Measurements from ENCODE around the gene CCDC74A. TPM values are rescaled to one million over a fixed set of nuclear protein-coding genes. Genes with fewer than 3 reads are reported as not detected.
"Not testable (repeated sequence)": the region's sequence is repeated elsewhere in the genome, so short reads cannot be mapped to it uniquely, and the experiment has no call there.

CCDC74A gene
- total and polyA plus RNA-seq, 4 donors, result 8.1 to 15.1 (median 11.4) TPM

DNA sequence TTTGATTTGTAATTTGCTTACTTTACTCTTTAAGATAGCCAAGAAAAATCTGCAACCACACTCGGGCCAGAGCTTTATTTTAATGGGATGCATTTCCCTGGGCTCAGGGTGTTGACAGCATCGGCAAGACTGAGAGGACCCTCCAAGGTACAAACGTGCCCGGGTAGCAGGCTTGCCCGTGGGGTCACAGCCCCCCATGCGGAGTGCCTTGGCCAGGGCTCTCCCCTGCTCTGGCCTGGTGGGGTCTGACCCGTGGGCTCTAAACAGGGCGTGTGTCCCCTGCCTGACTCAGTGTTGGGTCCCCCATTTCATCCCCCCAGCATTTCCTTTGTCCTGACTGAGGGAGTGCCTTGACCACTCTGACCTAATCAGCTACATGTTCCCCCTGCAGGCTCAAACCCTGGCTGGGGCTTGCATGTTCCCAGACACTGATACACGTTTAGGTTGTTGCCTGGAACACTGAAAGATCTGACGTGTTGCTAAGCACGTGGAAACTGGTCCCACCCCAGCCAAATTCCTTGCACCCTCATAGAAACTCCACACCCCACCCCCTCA, 42.7 kb upstream of the CCDC74A start:
- not testable (repeated sequence) for H3K27me3 ChIP-seq (ENCODE audit: control insufficient read depth in 3 of 3, insufficient read depth in 3 of 3, low read length in 2 of 3); H3K4me3 ChIP-seq; H3K4me1 ChIP-seq (ENCODE audit: control insufficient read depth in 5 of 5, insufficient read depth in 5 of 5, low read length in 5 of 5); H3K36me3 ChIP-seq (ENCODE audit: control insufficient read depth in 4 of 4, insufficient read depth in 4 of 4, low read length in 4 of 4); H3K9ac ChIP-seq (ENCODE audit: insufficient read depth in 1 of 2, low read length in 2 of 2); H3K27ac ChIP-seq (ENCODE audit: low read depth in 1 of 2, low read length in 1 of 2); ATAC-seq (ENCODE audit: insufficient read depth, low FRiP score); H3K9me3 ChIP-seq (ENCODE audit: control insufficient read depth in 4 of 4, insufficient read depth in 3 of 4, low read length in 3 of 4); DNase-seq
- WGBS, 2 donors, result 87 to 95% methylated on average over 11 of the region's 11 CpGs

- not testable (repeated sequence) for H3K9me3 ChIP-seq (ENCODE audit: control insufficient read depth in 4 of 4, insufficient read depth in 3 of 4, low read length in 3 of 4); H3K36me3 ChIP-seq (ENCODE audit: control insufficient read depth in 4 of 4, insufficient read depth in 4 of 4, low read length in 4 of 4); H3K27me3 ChIP-seq (ENCODE audit: control insufficient read depth in 3 of 3, insufficient read depth in 3 of 3, low read length in 2 of 3); H3K27ac ChIP-seq (ENCODE audit: low read depth in 1 of 2, low read length in 1 of 2); DNase-seq; ATAC-seq (ENCODE audit: insufficient read depth, low FRiP score); H3K9ac ChIP-seq (ENCODE audit: insufficient read depth in 1 of 2, low read length in 2 of 2); H3K4me1 ChIP-seq (ENCODE audit: control insufficient read depth in 5 of 5, insufficient read depth in 5 of 5, low read length in 5 of 5); H3K4me3 ChIP-seq
- 87 to 89% methylated on average over 14 of the region's 14 CpGs for WGBS, 2 donors
These were observed 41.3 kb upstream of the CCDC74A start for GRCh38 chr2:131486201-131486902.

- peaks cover 0 to 7% (median 0%) of the 10 kb centered on the region in 5 donors for H3K4me1 ChIP-seq (ENCODE audit: control insufficient read depth in 5 of 5, insufficient read depth in 5 of 5, low read length in 5 of 5)
- no peaks in the 10 kb centered on the region for H3K9me3 ChIP-seq (ENCODE audit: control insufficient read depth in 4 of 4, insufficient read depth in 3 of 4, low read length in 3 of 4)
- no peak overlapping the region for H3K4me3 ChIP-seq
- no peak for DNase-seq
- H3K27me3 ChIP-seq (ENCODE audit: control insufficient read depth in 3 of 3, insufficient read depth in 3 of 3, low read length in 2 of 3), result no peaks in the 10 kb centered on the region
- no peak overlapping the region for H3K9ac ChIP-seq (ENCODE audit: insufficient read depth in 1 of 2, low read length in 2 of 2)
- H3K27ac ChIP-seq (ENCODE audit: low read depth in 1 of 2, low read length in 1 of 2), result peak overlapping the region in 1 of 2 donors; percentile 62
- H3K36me3 ChIP-seq (ENCODE audit: control insufficient read depth in 4 of 4, insufficient read depth in 4 of 4, low read length in 4 of 4), result peaks cover 0 to 2% (median 0%) of the 10 kb centered on the region in 4 donors
- no peak for ATAC-seq (ENCODE audit: insufficient read depth, low FRiP score)
- TF ChIP-seq, protein P1, sequence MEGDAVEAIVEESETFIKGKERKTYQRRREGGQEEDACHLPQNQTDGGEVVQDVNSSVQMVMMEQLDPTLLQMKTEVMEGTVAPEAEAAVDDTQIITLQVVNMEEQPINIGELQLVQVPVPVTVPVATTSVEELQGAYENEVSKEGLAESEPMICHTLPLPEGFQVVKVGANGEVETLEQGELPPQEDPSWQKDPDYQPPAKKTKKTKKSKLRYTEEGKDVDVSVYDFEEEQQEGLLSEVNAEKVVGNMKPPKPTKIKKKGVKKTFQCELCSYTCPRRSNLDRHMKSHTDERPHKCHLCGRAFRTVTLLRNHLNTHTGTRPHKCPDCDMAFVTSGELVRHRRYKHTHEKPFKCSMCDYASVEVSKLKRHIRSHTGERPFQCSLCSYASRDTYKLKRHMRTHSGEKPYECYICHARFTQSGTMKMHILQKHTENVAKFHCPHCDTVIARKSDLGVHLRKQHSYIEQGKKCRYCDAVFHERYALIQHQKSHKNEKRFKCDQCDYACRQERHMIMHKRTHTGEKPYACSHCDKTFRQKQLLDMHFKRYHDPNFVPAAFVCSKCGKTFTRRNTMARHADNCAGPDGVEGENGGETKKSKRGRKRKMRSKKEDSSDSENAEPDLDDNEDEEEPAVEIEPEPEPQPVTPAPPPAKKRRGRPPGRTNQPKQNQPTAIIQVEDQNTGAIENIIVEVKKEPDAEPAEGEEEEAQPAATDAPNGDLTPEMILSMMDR (IDR thresholded peaks at IDR 0.05; ENCODE audit: control extremely low read depth, extremely low read depth), result no peak
- WGBS, 2 donors, result 74 to 83% methylated on average over 14 of the region's 14 CpGs
These were observed 39.1 kb upstream of the CCDC74A start for GRCh38 chr2:131488306-131489205.

DNA sequence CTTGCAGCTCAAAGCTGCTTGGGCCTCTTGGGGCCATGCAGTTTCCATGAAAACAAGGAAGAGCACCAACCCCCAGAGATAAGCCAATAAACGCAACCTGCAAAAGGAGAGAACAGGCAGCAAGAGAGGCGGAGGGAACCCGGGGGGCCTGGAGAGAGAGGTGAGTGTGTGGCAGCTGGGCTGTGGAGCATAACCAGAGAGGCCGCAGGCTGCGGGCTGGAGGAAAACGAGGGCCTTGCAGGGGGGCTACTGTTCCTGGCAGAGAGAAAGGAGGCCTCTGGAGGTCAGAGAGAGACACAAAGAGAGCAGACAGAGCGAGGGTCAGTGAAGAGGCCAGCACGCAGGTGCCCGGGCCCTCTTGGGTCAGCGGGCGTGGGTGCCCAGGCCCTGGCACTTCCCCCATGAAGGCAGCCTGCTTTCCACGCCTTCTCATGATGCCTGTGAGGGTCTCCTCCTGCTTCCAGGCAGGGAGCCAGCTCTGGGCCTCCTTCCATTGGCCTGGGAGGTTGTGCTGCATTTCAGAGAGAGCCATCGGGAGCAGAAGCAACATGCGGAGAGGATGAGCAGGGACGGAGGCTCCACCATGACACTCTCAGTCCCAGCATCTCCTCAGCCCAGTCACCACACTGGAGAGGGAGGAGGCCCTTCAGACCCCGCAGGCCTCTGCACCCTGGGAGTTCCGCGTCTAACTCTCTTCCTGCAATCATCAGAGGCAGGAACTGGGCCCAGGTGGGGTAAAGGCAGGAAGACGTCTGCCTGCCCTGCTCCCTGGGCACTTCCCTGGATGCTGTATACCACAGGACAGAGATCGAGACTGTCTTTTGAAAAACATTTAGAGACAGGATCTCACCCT, 36.8 kb upstream of the CCDC74A start:
- peak; percentile 24 to 40 (median 25) for DNase-seq
- H3K27me3 ChIP-seq (ENCODE audit: control insufficient read depth in 3 of 3, insufficient read depth in 3 of 3, low read length in 2 of 3); H3K9ac ChIP-seq (ENCODE audit: insufficient read depth in 1 of 2, low read length in 2 of 2); H3K36me3 ChIP-seq (ENCODE audit: control insufficient read depth in 4 of 4, insufficient read depth in 4 of 4, low read length in 4 of 4); ATAC-seq (ENCODE audit: insufficient read depth, low FRiP score); H3K9me3 ChIP-seq (ENCODE audit: control insufficient read depth in 4 of 4, insufficient read depth in 3 of 4, low read length in 3 of 4): not testable (repeated sequence)
- peak overlapping the region; percentile 8 for H3K4me3 ChIP-seq
- peaks cover 0 to 12% (median 0%) of the 10 kb centered on the region in 5 donors for H3K4me1 ChIP-seq (ENCODE audit: control insufficient read depth in 5 of 5, insufficient read depth in 5 of 5, low read length in 5 of 5)
- peak overlapping the region in 1 of 2 donors; percentile 52 for H3K27ac ChIP-seq (ENCODE audit: low read depth in 1 of 2, low read length in 1 of 2)
- WGBS, 2 donors, result 62 to 74% methylated on average over 15 to 20 of the region's 20 CpGs

DNA sequence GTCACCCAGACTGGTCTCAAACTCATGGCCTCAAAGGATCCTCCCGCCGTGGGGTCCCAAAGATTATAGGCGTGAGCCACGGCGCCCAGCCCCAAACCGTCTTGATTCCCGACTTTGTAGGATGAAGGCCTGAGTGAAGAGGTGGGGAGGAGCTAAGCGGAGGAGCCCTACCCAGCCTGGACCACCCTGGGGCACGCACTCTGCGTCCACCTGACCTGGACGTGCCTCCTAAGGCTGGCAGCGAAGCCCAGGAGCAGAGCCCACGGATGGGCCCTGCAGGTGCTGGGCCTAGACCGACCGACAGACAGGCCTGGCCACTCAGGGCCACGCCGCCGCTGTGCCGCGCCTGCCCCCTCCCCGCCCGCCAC, 36.2 kb upstream of the CCDC74A start:
- not testable (repeated sequence) for H3K9me3 ChIP-seq (ENCODE audit: control insufficient read depth in 4 of 4, insufficient read depth in 3 of 4, low read length in 3 of 4); H3K36me3 ChIP-seq (ENCODE audit: control insufficient read depth in 4 of 4, insufficient read depth in 4 of 4, low read length in 4 of 4); H3K27me3 ChIP-seq (ENCODE audit: control insufficient read depth in 3 of 3, insufficient read depth in 3 of 3, low read length in 2 of 3); H3K9ac ChIP-seq (ENCODE audit: insufficient read depth in 1 of 2, low read length in 2 of 2); ATAC-seq (ENCODE audit: insufficient read depth, low FRiP score)
- 18 to 32% methylated on average over 15 to 20 of the region's 22 CpGs for WGBS, 2 donors
- H3K4me1 ChIP-seq (ENCODE audit: control insufficient read depth in 5 of 5, insufficient read depth in 5 of 5, low read length in 5 of 5), result peaks cover 0 to 12% (median 0%) of the 10 kb centered on the region in 5 donors
- H3K27ac ChIP-seq (ENCODE audit: low read depth in 1 of 2, low read length in 1 of 2), result peak overlapping the region in 1 of 2 donors; percentile 52
- peak overlapping the region; percentile 8 for H3K4me3 ChIP-seq
- peak in 1 of 3 donors; percentile 5 for DNase-seq

DNA sequence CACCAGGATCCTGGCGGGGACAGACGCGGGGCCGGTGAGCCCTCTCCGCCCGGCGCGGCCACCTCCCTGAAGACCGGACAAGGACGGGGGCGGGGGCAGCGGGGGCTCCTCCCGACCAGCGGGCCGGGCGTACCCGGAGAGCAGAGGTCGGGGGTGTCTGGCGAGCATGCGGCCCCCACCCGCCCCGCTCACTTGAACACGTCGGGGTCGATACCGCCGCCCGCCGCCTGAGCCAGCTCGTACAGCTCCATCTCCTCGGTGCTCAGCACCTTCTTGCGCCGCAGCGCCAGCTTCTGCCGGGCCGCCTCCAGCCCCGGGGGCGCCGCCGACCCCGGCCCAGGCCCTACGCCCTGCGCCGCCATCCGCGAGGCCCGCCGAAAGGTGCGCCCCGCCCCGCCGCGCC, 35.7 kb upstream of the CCDC74A start, which contains the start of gene MZT2A:
MZT2A (minus strand) TSS at position 383 of the 403 bp plus-strand sequence; CDS start at position 362, 21 bp downstream.
- H3K27me3 ChIP-seq (ENCODE audit: control insufficient read depth in 3 of 3, insufficient read depth in 3 of 3, low read length in 2 of 3); ATAC-seq (ENCODE audit: insufficient read depth, low FRiP score); DNase-seq; H3K9me3 ChIP-seq (ENCODE audit: control insufficient read depth in 4 of 4, insufficient read depth in 3 of 4, low read length in 3 of 4); H3K36me3 ChIP-seq (ENCODE audit: control insufficient read depth in 4 of 4, insufficient read depth in 4 of 4, low read length in 4 of 4): not testable (repeated sequence)
- 0% methylated on average over 24 to 53 of the region's 53 CpGs for WGBS, 2 donors
- peak within 1 kb of the TSS; percentile 93 to 97 for H3K27ac ChIP-seq (ENCODE audit: low read depth in 1 of 2, low read length in 1 of 2)
- peak within 1 kb of the TSS; percentile 94 to 95 for H3K9ac ChIP-seq (ENCODE audit: insufficient read depth in 1 of 2, low read length in 2 of 2)
- H3K4me3 ChIP-seq, result peak within 1 kb of the TSS; percentile 80
- H3K4me1 ChIP-seq (ENCODE audit: control insufficient read depth in 5 of 5, insufficient read depth in 5 of 5, low read length in 5 of 5), result peaks cover 0 to 12% (median 0%) of the 10 kb centered on the region in 5 donors

Data from lung (tissue), 12 donors.